Left ventricle myocardium inferior (tissue), 1 donor: ENCODE results near the gene NKD1. TPM values are rescaled to one million over a fixed set of nuclear protein-coding genes. Genes with fewer than 3 reads are reported as not detected.
"Not testable (repeated sequence)": the region's sequence is repeated elsewhere in the genome, so short reads cannot be mapped to it uniquely, and the experiment has no call there.

Source experiments
- DNase-seq: peaks from one replicate; pipeline ENCODE4 v3.0.0-alpha.2; 2020
- H3K27ac ChIP-seq: fragments of 200-600 bp; replicated peaks from 2 replicates; pipeline ENCODE4 v1.8.0; 2021
- H3K27me3 ChIP-seq: fragments of 200-600 bp; 2 replicates; pipeline ENCODE4 v1.8.0; 2021; ENCODE audit warnings: low read depth
- H3K36me3 ChIP-seq: fragments of 200-600 bp; 2 replicates; pipeline ENCODE4 v1.8.0; 2021
- H3K4me1 ChIP-seq: fragments of 200-600 bp; 2 replicates; pipeline ENCODE4 v1.8.0; 2021
- H3K4me3 ChIP-seq: fragments of 200-600 bp; 2 replicates; pipeline ENCODE4 v1.8.0; 2021; ENCODE audit warnings: mild to moderate bottlenecking, moderate library complexity
- H3K9me3 ChIP-seq: fragments of 200-600 bp; replicated peaks from 2 replicates; pipeline ENCODE4 v1.8.0; 2021
- intact Hi-C: fragments of 100-400 bp; cut with micrococcal nuclease; formaldehyde crosslinking; loops from one replicate; pipeline ENCODE4 v1.11.0; 2022
- total RNA-seq: library from RNA; stranded (reverse); fragmentation: NEBNext Ultra II Directional; extraction: Animal tissue kit (Norgen Biotek cat#: 25700); gene quantifications from one replicate; pipeline ENCODE4 v1.2.1, GENCODE V29; 2021
- TF ChIP-seq, protein P1 (sequence below): fragments of 200-600 bp; IDR thresholded peaks from 2 replicates; pipeline ENCODE4 v1.8.0; 2021; ENCODE audit warnings: antibody characterized with exemption, mild to moderate bottlenecking, borderline replicate concordance
- donor health status: DM: no; HTN: yes; CAD: no; lungs with severe emphysema.

NKD1 gene
- total RNA-seq, 1 donor from 2014 or later, result 1.5 TPM

GRCh38 chr16:50534958-50535357 is 13.2 kb upstream of the NKD1 start:
- H3K36me3 ChIP-seq, result no peaks in the 10 kb centered on the region
- peaks cover 47% of the 10 kb centered on the region for H3K27me3 ChIP-seq
- intact Hi-C loops, result no loop called here
- H3K4me1 ChIP-seq, result no peaks in the 10 kb centered on the region
- H3K27ac ChIP-seq, result no peak overlapping the region
- peaks cover 10% of the 10 kb centered on the region for H3K9me3 ChIP-seq
- no peak for DNase-seq
- TF ChIP-seq, protein P1, sequence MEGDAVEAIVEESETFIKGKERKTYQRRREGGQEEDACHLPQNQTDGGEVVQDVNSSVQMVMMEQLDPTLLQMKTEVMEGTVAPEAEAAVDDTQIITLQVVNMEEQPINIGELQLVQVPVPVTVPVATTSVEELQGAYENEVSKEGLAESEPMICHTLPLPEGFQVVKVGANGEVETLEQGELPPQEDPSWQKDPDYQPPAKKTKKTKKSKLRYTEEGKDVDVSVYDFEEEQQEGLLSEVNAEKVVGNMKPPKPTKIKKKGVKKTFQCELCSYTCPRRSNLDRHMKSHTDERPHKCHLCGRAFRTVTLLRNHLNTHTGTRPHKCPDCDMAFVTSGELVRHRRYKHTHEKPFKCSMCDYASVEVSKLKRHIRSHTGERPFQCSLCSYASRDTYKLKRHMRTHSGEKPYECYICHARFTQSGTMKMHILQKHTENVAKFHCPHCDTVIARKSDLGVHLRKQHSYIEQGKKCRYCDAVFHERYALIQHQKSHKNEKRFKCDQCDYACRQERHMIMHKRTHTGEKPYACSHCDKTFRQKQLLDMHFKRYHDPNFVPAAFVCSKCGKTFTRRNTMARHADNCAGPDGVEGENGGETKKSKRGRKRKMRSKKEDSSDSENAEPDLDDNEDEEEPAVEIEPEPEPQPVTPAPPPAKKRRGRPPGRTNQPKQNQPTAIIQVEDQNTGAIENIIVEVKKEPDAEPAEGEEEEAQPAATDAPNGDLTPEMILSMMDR, result no peak
- no peak overlapping the region for H3K4me3 ChIP-seq

DNA sequence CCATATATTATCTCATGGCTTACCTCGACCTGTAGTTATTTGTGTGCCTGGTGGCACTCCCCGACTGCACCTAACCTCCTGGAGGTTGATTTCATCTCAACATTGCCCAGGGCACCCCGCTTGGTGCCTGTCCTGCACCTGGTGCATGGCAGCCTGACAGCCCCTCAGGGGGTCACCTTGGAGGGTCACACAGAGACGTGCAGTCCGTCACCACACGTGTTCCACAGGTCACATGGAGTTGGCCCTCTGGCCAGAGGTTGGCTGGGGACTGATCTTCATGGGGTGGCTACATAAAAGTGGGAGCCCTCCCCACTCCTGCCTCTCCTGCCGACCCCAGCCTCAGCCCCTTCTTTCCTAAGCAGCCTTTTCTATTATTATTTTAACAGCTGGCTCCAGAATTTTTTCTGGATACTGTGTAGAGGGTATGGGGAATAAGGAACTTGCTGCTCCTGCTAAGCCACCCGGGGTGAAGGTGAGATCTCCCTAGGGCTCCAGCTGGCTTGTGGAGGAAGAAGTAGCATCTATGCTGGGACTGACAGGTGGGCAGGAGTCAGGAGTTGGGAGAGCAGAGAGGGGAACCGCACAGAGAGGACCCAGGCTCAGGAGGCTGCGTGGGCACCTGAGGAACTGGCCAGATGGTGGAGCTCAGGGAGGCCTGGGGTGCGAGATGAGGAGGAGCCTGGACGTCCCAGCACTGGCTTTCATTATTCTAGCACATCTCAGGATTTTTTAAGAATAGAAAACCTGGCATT is 12.5 kb upstream of the NKD1 start:
- intact Hi-C loops, result no loop called here

DNA sequence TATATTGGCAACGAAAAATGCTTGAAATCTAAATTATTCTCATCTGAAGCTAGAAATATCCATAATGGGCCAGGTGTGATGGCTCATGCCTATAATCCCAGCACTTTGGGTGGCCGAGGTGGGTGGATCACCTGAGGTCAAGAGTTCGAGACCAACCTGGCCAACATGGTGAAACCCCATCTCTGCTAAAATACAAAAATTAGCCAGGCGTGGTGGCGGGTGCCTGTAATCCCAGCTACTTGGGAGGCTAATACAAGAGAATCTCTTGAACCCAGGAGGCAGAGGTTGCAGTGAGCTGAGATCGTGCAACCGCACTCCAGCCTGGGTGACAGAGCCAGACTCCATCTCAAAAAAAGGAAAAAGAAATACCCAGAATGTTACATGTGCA is 11.9 kb upstream of the NKD1 start:
- DNase-seq, result not testable (repeated sequence)

More for the DNA sequence above, 12.5 kb upstream of the NKD1 start:
- Histone ChIP-seq H3K36me3 (no peaks in the 10 kb centered on the region), H3K4me3 (no peak overlapping the region), H3K27me3 (peaks cover 47% of the 10 kb centered on the region), H3K27ac (no peak overlapping the region), H3K4me1 (no peaks in the 10 kb centered on the region), H3K9me3 (peaks cover 3% of the 10 kb centered on the region)
- TF ChIP-seq, protein P1, result no peak
- DNase-seq, result no peak

GRCh38 chr16:50537533-50538290 is 10.5 kb upstream of the NKD1 start:
- Histone ChIP-seq H3K9me3 (no peaks in the 10 kb centered on the region), H3K36me3 (no peaks in the 10 kb centered on the region), H3K4me1 (no peaks in the 10 kb centered on the region), H3K4me3 (no peak overlapping the region), H3K27ac (no peak overlapping the region), H3K27me3 (peaks cover 50% of the 10 kb centered on the region)
- no peak for DNase-seq
- TF ChIP-seq, protein P1, result no peak
- intact Hi-C loops, result no loop called here

More for the DNA sequence above, 11.9 kb upstream of the NKD1 start:
- peaks cover 47% of the 10 kb centered on the region for H3K27me3 ChIP-seq
- H3K4me3 ChIP-seq, H3K36me3 ChIP-seq, H3K9me3 ChIP-seq, H3K27ac ChIP-seq, H3K4me1 ChIP-seq, intact Hi-C loops: not testable (repeated sequence)

DNA sequence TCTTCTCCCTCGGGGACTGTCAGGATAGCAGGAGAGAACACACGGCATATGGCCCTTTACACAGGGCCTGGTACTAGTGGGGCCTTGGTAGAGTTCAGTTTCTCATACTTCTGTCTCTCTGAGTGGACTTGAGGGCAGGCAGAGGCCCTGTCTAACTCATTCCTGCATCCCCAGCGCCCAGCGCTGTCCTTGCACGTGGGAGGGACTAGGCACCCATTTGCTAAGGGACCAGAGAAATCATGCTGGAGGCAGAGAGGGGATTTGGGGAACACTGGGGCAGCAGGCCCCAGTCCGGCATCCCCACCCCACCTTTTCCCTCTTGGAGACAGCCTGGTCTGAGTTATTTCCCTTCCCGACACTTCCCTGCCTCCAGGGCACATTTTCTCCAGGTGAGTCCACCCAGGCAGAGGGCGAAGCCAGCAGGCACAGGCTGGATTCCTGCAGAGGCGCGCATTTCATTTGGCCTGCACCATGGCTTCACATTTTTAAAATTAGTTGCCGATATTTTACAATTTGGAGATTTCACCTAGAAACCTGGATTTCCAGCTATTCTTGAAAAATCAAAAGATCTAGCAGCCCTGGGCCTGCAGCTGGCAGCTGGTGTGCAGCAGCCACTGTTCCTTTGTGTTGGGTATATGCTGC is 9.7 kb upstream of the NKD1 start:
- H3K9me3 ChIP-seq, result no peaks in the 10 kb centered on the region
- no peaks in the 10 kb centered on the region for H3K36me3 ChIP-seq
- no peaks in the 10 kb centered on the region for H3K4me1 ChIP-seq
- TF ChIP-seq, protein P1, result no peak
- no peak overlapping the region for H3K4me3 ChIP-seq
- DNase-seq, result no peak
- intact Hi-C loops, result no loop called here
- no peak overlapping the region for H3K27ac ChIP-seq
- H3K27me3 ChIP-seq, result peaks cover 58% of the 10 kb centered on the region
